NCI-H2107 treated with DMSO at 0.1 percent for 48 hours (cell line): ENCODE measurements around the gene PTER.

Experiments
- DNase-seq: peaks from one replicate; lab custom pipeline; 2025; ENCODE audit not compliant: unreplicated experiment; lab: John Stamatoyannopoulos, UW

The PTER gene

DNA sequence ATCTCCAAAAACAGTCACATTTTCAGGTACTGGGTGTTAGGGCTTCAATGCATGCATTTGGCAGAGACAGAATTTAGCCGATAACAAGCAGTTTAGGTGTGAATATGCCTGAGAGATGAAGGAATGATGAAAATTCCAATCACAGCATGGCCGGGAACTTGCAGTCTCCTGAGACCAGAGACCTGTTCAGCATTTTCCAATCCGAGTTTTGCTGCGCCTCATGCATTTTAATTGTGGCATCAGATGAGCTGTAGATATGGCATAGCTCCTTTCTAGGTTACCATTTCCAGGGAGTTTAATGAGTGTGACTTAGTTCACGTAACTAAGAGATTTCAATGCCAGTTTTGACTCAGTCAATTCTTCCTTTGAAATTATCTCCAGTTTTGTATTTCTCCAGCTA, 99.3 kb downstream of the PTER start:
- no peak for DNase-seq

GRCh38 chr10:16544099-16544498, 107.3 kb downstream of the PTER start:
- DNase-seq, result no peak

GRCh38 chr10:16544591-16544990, 107.8 kb downstream of the PTER start:
- DNase-seq, result no peak

DNA sequence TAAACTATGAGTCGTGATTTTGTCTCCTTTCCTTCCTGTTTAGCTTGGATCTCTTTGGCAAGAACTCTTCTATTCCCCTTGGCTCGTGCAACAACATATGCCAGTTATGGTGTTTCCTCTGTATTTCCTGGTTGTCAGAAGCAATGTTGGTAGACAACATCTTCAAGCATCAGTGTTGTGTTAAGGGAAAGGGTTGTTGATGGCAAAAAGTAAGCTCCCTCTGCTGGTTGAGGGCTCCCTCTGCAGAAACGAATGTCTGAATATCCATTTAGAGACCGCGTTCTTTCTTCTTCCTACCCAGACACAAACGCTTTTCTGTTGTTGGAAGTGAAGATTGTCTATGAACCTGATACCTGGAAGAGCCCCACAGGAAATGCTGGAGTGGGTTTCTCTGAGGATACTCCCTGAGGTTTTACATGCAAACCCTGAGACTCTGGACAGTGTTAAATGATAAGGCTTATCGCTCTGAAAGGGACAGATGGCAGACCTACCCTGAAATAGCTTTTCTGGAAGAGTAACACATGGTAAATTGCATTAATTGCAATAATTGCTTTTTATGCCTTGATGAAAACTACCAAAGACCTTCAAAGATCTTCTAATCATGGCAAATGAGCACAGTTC, 108.4 kb downstream of the PTER start:
- DNase-seq, result no peak

GRCh38 chr10:16547973-16548372, 111.2 kb downstream of the PTER start:
- no peak for DNase-seq

GRCh38 chr10:16559236-16559773, 122.5 kb downstream of the PTER start:
- DNase-seq, result no peak

GRCh38 chr10:16562891-16563290, 126.1 kb downstream of the PTER start:
- no peak for DNase-seq
